OCI-LY1 (cell line): ENCODE measurements around the gene MMAB.

Experiments used
- H2AFZ ChIP-seq: fragments of 200-600 bp; sonication (generic), shearing (Covaris generic); 2 replicates; pipeline ENCODE4 v1.6.0; 2014; ENCODE audit warnings: antibody characterized with exemption, mild to moderate bottlenecking, low read length
- H3F3A ChIP-seq: fragments of 200-600 bp; sonication (generic), shearing (Covaris generic); 2 replicates; pipeline ENCODE4 v1.6.0; 2014; ENCODE audit warnings: mild to moderate bottlenecking, antibody characterized with exemption, low read length, moderate library complexity; ENCODE audit not compliant: insufficient read depth
- H3K27ac ChIP-seq: fragments of 200-600 bp; sonication (generic); 2 replicates; pipeline ENCODE4 v1.5.1; 2014; ENCODE audit warnings: low read length, mixed run types, mild to moderate bottlenecking, low read depth; ENCODE audit not compliant: poor library complexity, severe bottlenecking
- H3K27me3 ChIP-seq: fragments of 200-600 bp; sonication (generic); 2 replicates; pipeline ENCODE4 v1.6.0; 2014; ENCODE audit warnings: antibody characterized with exemption, mild to moderate bottlenecking, low read length, moderate library complexity; ENCODE audit not compliant: insufficient read depth
- H3K36me3 ChIP-seq: fragments of 200-600 bp; sonication (generic); 2 replicates; pipeline ENCODE4 v1.6.1; 2014; ENCODE audit warnings: mild to moderate bottlenecking, antibody characterized with exemption, low read length, moderate library complexity, mixed read lengths; ENCODE audit not compliant: insufficient read depth
- H3K4me1 ChIP-seq: fragments of 200-600 bp; sonication (generic); 2 replicates; pipeline ENCODE4 v1.5.1; 2014; ENCODE audit warnings: mild to moderate bottlenecking, low read length, moderate library complexity; ENCODE audit not compliant: insufficient read depth, severe bottlenecking
- H3K4me2 ChIP-seq: fragments of 200-600 bp; sonication (generic), shearing (Covaris generic); 2 replicates; pipeline ENCODE4 v1.6.1; 2014; ENCODE audit warnings: low read length
- H3K4me3 ChIP-seq: fragments of 200-600 bp; sonication (generic); 2 replicates; pipeline ENCODE4 v1.5.1; 2014; ENCODE audit warnings: low read length, low read depth, mild to moderate bottlenecking, mixed read lengths; ENCODE audit not compliant: poor library complexity, severe bottlenecking
- H3K79me2 ChIP-seq: fragments of 200-600 bp; shearing (Covaris generic); 2 replicates; pipeline ENCODE4 v1.6.1; 2016; ENCODE audit warnings: mixed run types, low read length, mixed read lengths; ENCODE audit not compliant: insufficient read depth
- H3K9ac ChIP-seq: fragments of 200-600 bp; sonication (generic), shearing (Covaris generic); 2 replicates; pipeline ENCODE4 v1.6.1; 2014; ENCODE audit warnings: mild to moderate bottlenecking, low read length, mixed read lengths
- H3K9me2 ChIP-seq: fragments of 200-600 bp; sonication (generic), shearing (Covaris generic); 2 replicates; pipeline ENCODE4 v1.6.1; 2014; ENCODE audit warnings: low read depth, mild to moderate bottlenecking, low read length, mixed read lengths
- H3K9me3 ChIP-seq: fragments of 200-600 bp; shearing (Covaris generic); 2 replicates; pipeline ENCODE4 v1.6.1; 2014; ENCODE audit warnings: low read length, mixed read lengths
- H4K20me1 ChIP-seq: fragments of 200-600 bp; sonication (generic), shearing (Covaris generic); 2 replicates; pipeline ENCODE4 v1.6.0; 2016; ENCODE audit warnings: mild to moderate bottlenecking, low read length; ENCODE audit not compliant: insufficient read depth
- CTCF ChIP-seq: fragments of 200-600 bp; sonication (generic), shearing (Covaris generic); IDR thresholded peaks from 2 replicates; pipeline ENCODE4 v1.5.1; 2017; ENCODE audit warnings: mild to moderate bottlenecking, antibody characterized with exemption, low read length, moderate library complexity, mixed read lengths
- EZH2 ChIP-seq: fragments of 200-600 bp; sonication (generic), shearing (Covaris generic); IDR thresholded peaks from 2 replicates; pipeline ENCODE4 v1.8.0; 2017; ENCODE audit warnings: borderline replicate concordance, mixed run types, mild to moderate bottlenecking, antibody characterized with exemption, low read length, moderate library complexity, mixed read lengths

The MMAB gene

GRCh38 chr12:109606320-109607028, 33.2 kb upstream of the MMAB start:
- Histone ChIP-seq H3K79me2 (no peaks in the 10 kb centered on the region), H3K4me3 (no peak overlapping the region), H3K27me3 (no peaks in the 10 kb centered on the region), H4K20me1 (no peaks in the 10 kb centered on the region), H3K27ac (no peak overlapping the region), H3K9ac (no peak overlapping the region), H3K36me3 (no peaks in the 10 kb centered on the region), H3K4me1 (no peaks in the 10 kb centered on the region), H3K9me2 (no peaks in the 10 kb centered on the region), H3K4me2 (no peak overlapping the region), H2AFZ (no peak overlapping the region), H3K9me3 (no peaks in the 10 kb centered on the region), H3F3A (no peaks in the 10 kb centered on the region)
- TF ChIP-seq EZH2 (no peak), CTCF (no peak)

- Histone ChIP-seq H2AFZ (no peak overlapping the region), H3K27me3 (no peaks in the 10 kb centered on the region), H3K79me2 (no peaks in the 10 kb centered on the region), H3K36me3 (no peaks in the 10 kb centered on the region), H3K9me2 (no peaks in the 10 kb centered on the region), H4K20me1 (no peaks in the 10 kb centered on the region), H3K27ac (no peak overlapping the region), H3K9me3 (no peaks in the 10 kb centered on the region), H3K4me1 (no peaks in the 10 kb centered on the region), H3K4me3 (no peak overlapping the region), H3K4me2 (no peak overlapping the region), H3F3A (no peaks in the 10 kb centered on the region), H3K9ac (no peak overlapping the region)
- no peak for TF ChIP-seq CTCF
- TF ChIP-seq EZH2, result no peak
Measured at GRCh38 chr12:109605599-109606228, 32.4 kb upstream of the MMAB start.

- Histone ChIP-seq H3F3A (no peaks in the 10 kb centered on the region), H3K9ac (no peak overlapping the region), H3K4me2 (no peak overlapping the region), H3K4me3 (no peak overlapping the region), H3K27me3 (no peaks in the 10 kb centered on the region), H3K9me3 (no peaks in the 10 kb centered on the region), H2AFZ (no peak overlapping the region), H3K4me1 (no peaks in the 10 kb centered on the region), H3K36me3 (no peaks in the 10 kb centered on the region), H3K79me2 (no peaks in the 10 kb centered on the region), H3K27ac (no peak overlapping the region), H3K9me2 (no peaks in the 10 kb centered on the region), H4K20me1 (no peaks in the 10 kb centered on the region)
- TF ChIP-seq EZH2, result no peak
- no peak for TF ChIP-seq CTCF
Measured at GRCh38 chr12:109605016-109605415, 31.7 kb upstream of the MMAB start.
